HEK293 (cell line): ENCODE results near the gene DDX31.
A peak's percentile ranks its signal among the peaks of the same experiment; 100 is the strongest.

ENCODE experiments used
- HOXC10 ChIP-seq: sonication (generic); formaldehyde crosslinking; IDR thresholded peaks from 2 replicates; pipeline ENCODE4 v1.8.1; 2023; ENCODE audit warnings: mild to moderate bottlenecking, missing genetic modification reagents
- INSM2 ChIP-seq: fragments of 450-650 bp; formaldehyde crosslinking; IDR thresholded peaks from 2 replicates; pipeline ENCODE4 v1.5.1; 2016; ENCODE audit warnings: missing biosample characterization, missing genetic modification characterization
- OSR2 ChIP-seq: fragments of 450-650 bp; formaldehyde crosslinking; IDR thresholded peaks from 2 replicates; pipeline ENCODE4 v1.5.1; 2016; ENCODE audit warnings: missing biosample characterization, missing genetic modification characterization
- REPIN1 ChIP-seq: fragments of 450-650 bp; formaldehyde crosslinking; IDR thresholded peaks from 2 replicates; pipeline ENCODE4 v1.5.1; 2017; ENCODE audit warnings: missing biosample characterization, missing genetic modification characterization, low read depth
- SP3 ChIP-seq: fragments of 450-650 bp; formaldehyde crosslinking; IDR thresholded peaks from 2 replicates; pipeline ENCODE4 v1.5.1; 2016; ENCODE audit warnings: missing biosample characterization, missing genetic modification characterization
- ZBTB20 ChIP-seq: fragments of 450-650 bp; formaldehyde crosslinking; IDR thresholded peaks from 2 replicates; pipeline ENCODE4 v1.5.1; 2016; ENCODE audit warnings: missing biosample characterization, missing genetic modification characterization
- ZNF202 ChIP-seq: fragments of 450-650 bp; formaldehyde crosslinking; IDR thresholded peaks from 2 replicates; pipeline ENCODE4 v1.5.1; 2016; ENCODE audit warnings: missing biosample characterization, missing genetic modification characterization, borderline replicate concordance
- ZNF248 ChIP-seq: fragments of 450-650 bp; formaldehyde crosslinking; IDR thresholded peaks from 2 replicates; pipeline ENCODE4 v1.5.1; 2017; ENCODE audit warnings: missing biosample characterization, missing genetic modification characterization
- ZNF280D ChIP-seq: fragments of 450-650 bp; formaldehyde crosslinking; IDR thresholded peaks from 2 replicates; pipeline ENCODE4 v1.5.1; 2016; ENCODE audit warnings: missing biosample characterization, missing genetic modification characterization
- ZNF302 ChIP-seq: fragments of 450-650 bp; formaldehyde crosslinking; IDR thresholded peaks from 2 replicates; pipeline ENCODE4 v1.5.1; 2016; ENCODE audit warnings: missing biosample characterization, missing genetic modification characterization, low read depth
- ZNF311 ChIP-seq: fragments of 450-650 bp; formaldehyde crosslinking; IDR thresholded peaks from 2 replicates; pipeline ENCODE4 v1.5.1; 2017; ENCODE audit warnings: missing biosample characterization, missing genetic modification characterization, borderline replicate concordance
- ZNF324 ChIP-seq: fragments of 450-650 bp; formaldehyde crosslinking; IDR thresholded peaks from 2 replicates; pipeline ENCODE4 v1.5.1; 2016; ENCODE audit warnings: missing biosample characterization, missing genetic modification characterization
- ZNF398 ChIP-seq: fragments of 450-650 bp; formaldehyde crosslinking; IDR thresholded peaks from 2 replicates; pipeline ENCODE4 v1.5.1; 2017; ENCODE audit warnings: missing biosample characterization, missing genetic modification characterization
- ZNF561 ChIP-seq: fragments of 450-650 bp; IDR thresholded peaks from 2 replicates; pipeline ENCODE4 v1.5.1; 2018; ENCODE audit warnings: missing biosample characterization, missing genetic modification characterization, borderline replicate concordance
- ZNF629 ChIP-seq: fragments of 450-650 bp; formaldehyde crosslinking; IDR thresholded peaks from 2 replicates; pipeline ENCODE4 v1.5.1; 2017; ENCODE audit warnings: missing biosample characterization, missing genetic modification characterization
- ZNF677 ChIP-seq: fragments of 450-650 bp; IDR thresholded peaks from 2 replicates; pipeline ENCODE4 v1.5.0; 2018; ENCODE audit warnings: missing biosample characterization, mild to moderate bottlenecking, missing genetic modification characterization, moderate library complexity
- ZNF692 ChIP-seq: fragments of 450-650 bp; formaldehyde crosslinking; IDR thresholded peaks from 2 replicates; pipeline ENCODE4 v1.5.1; 2016; ENCODE audit warnings: missing biosample characterization, missing genetic modification characterization
- ZNF701 ChIP-seq: fragments of 450-650 bp; formaldehyde crosslinking; IDR thresholded peaks from 2 replicates; pipeline ENCODE4 v1.5.1; 2016; ENCODE audit warnings: missing biosample characterization, missing genetic modification characterization
- ZNF777 ChIP-seq: fragments of 450-650 bp; formaldehyde crosslinking; IDR thresholded peaks from 2 replicates; pipeline ENCODE4 v1.5.1; 2017; ENCODE audit warnings: missing biosample characterization, missing genetic modification characterization, borderline replicate concordance
- TF ChIP-seq, protein P1 (sequence below): fragments of 450-650 bp; formaldehyde crosslinking; IDR thresholded peaks from 2 replicates; pipeline ENCODE4 v1.5.0; 2017; ENCODE audit warnings: missing biosample characterization, missing genetic modification characterization, borderline replicate concordance
- TF ChIP-seq, protein P2 (sequence below): fragments of 450-650 bp; formaldehyde crosslinking; IDR thresholded peaks from 2 replicates; pipeline ENCODE4 v1.5.1; 2016; ENCODE audit warnings: missing biosample characterization, missing genetic modification characterization
- TF ChIP-seq, protein P3 (sequence below): fragments of 450-650 bp; formaldehyde crosslinking; IDR thresholded peaks from 2 replicates; pipeline ENCODE4 v1.5.1; 2017; ENCODE audit warnings: missing biosample characterization, missing genetic modification characterization

DDX31 gene

DNA sequence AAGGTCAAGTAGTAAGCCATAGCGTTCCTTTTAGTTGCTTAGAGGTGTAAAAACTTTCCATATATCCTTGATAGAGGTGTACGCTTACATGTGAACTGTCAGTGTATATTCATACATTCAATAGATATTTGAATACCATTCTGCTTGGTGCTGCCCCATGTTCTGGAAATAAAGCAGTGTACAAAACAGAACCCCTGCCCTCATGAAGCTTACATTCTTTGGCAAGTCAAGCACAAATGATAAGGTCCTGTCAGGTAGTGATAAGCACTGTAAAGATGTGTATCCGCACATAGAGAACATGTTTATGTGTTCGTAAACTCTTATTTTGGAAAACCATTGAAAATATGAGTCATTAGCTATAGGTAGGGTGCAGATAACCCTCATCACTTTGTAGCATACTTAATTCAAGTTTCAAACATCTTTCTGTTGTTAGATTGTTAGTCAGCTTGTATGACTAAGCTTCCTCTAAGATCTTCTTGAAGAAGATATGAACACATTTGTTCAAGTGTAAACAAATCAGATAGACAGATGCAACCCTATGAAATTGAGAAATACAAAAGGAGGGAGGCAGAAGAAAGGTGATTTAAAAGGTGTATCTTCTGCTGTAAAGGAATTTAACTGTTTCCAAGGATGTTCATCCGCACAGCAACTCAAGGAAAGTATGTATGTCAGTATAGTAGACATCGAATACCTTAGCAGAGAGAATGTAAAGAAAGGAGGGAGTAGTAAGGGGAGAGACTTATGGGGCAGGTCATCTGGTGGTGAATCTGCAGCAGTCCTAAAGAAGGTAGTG, 2.0 kb upstream of the DDX31 start (continued):
- TF ChIP-seq, protein P1, sequence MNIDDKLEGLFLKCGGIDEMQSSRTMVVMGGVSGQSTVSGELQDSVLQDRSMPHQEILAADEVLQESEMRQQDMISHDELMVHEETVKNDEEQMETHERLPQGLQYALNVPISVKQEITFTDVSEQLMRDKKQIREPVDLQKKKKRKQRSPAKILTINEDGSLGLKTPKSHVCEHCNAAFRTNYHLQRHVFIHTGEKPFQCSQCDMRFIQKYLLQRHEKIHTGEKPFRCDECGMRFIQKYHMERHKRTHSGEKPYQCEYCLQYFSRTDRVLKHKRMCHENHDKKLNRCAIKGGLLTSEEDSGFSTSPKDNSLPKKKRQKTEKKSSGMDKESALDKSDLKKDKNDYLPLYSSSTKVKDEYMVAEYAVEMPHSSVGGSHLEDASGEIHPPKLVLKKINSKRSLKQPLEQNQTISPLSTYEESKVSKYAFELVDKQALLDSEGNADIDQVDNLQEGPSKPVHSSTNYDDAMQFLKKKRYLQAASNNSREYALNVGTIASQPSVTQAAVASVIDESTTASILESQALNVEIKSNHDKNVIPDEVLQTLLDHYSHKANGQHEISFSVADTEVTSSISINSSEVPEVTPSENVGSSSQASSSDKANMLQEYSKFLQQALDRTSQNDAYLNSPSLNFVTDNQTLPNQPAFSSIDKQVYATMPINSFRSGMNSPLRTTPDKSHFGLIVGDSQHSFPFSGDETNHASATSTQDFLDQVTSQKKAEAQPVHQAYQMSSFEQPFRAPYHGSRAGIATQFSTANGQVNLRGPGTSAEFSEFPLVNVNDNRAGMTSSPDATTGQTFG (tag by site-specific recombination), result no peak
- TF ChIP-seq ZNF677 (tag by site-specific recombination) (no peak), ZNF701 (no peak), ZNF311 (tag by site-specific recombination) (no peak), ZNF280D (0 out of 2 replicates have a peak, but pooled peaks have one; percentile 20), INSM2 (tag by site-specific recombination) (0 out of 2 replicates have a peak, but pooled peaks have one; percentile 13), HOXC10 (CRISPR knock-in tag) (no peak), REPIN1 (tag by site-specific recombination) (no peak), ZBTB20 (tag by site-specific recombination) (no peak), ZNF248 (tag by site-specific recombination) (no peak), ZNF692 (tag by site-specific recombination) (no peak), ZNF777 (tag by site-specific recombination) (no peak), ZNF302 (no peak), SP3 (tag by site-specific recombination) (no peak), ZNF398 (tag by site-specific recombination) (no peak), ZNF629 (tag by site-specific recombination) (0 out of 2 replicates have a peak, but pooled peaks have one; percentile 11), OSR2 (tag by site-specific recombination) (no peak), ZNF561 (tag by site-specific recombination) (no peak), ZNF324 (0 out of 2 replicates have a peak, but pooled peaks have one; percentile 35), ZNF202 (no peak)
- TF ChIP-seq, protein P2, sequence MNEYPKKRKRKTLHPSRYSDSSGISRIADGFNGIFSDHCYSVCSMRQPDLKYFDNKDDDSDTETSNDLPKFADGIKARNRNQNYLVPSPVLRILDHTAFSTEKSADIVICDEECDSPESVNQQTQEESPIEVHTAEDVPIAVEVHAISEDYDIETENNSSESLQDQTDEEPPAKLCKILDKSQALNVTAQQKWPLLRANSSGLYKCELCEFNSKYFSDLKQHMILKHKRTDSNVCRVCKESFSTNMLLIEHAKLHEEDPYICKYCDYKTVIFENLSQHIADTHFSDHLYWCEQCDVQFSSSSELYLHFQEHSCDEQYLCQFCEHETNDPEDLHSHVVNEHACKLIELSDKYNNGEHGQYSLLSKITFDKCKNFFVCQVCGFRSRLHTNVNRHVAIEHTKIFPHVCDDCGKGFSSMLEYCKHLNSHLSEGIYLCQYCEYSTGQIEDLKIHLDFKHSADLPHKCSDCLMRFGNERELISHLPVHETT, result no peak
- TF ChIP-seq, protein P3, sequence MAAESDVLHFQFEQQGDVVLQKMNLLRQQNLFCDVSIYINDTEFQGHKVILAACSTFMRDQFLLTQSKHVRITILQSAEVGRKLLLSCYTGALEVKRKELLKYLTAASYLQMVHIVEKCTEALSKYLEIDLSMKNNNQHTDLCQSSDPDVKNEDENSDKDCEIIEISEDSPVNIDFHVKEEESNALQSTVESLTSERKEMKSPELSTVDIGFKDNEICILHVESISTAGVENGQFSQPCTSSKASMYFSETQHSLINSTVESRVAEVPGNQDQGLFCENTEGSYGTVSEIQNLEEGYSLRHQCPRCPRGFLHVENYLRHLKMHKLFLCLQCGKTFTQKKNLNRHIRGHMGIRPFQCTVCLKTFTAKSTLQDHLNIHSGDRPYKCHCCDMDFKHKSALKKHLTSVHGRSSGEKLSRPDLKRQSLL (tag by site-specific recombination), result no peak
